Uterus (tissue), 2 donors: ENCODE results near the gene MAEA.

Experiments
- CTCF ChIP-seq, 4 experiments: fragments of 200-600 bp in 2 of 4; fragments of 450-650 bp in 2 of 4; sonication (generic) in 2 of 4; IDR thresholded peaks; one replicate each; pipeline ENCODE4 v1.5.1; 2016 to 2019; ENCODE audit warnings: antibody characterized with exemption in 4 of 4, mild to moderate bottlenecking in 2 of 4, moderate library complexity in 1 of 4
- POLR2A ChIP-seq, 2 donors: fragments of 450-650 bp; IDR thresholded peaks; one replicate each; pipeline ENCODE4 v1.6.1; 2016; ENCODE audit warnings: antibody characterized with exemption in 2 of 2, mild to moderate bottlenecking in 1 of 2, moderate library complexity in 1 of 2

- TF ChIP-seq POLR2A (IDR thresholded peaks at IDR 0.05) (no peak), CTCF (IDR thresholded peaks at IDR 0.05) (no peak)
These were observed 79.9 kb downstream of the MAEA start for GRCh38 chr4:1369479-1370079.
